ENCODE results near the gene NBPF4.
"Not testable (repeated sequence)": the region's sequence is repeated elsewhere in the genome, so short reads cannot be mapped to it uniquely, and the experiment has no call there.

Gene NBPF4

DNA sequence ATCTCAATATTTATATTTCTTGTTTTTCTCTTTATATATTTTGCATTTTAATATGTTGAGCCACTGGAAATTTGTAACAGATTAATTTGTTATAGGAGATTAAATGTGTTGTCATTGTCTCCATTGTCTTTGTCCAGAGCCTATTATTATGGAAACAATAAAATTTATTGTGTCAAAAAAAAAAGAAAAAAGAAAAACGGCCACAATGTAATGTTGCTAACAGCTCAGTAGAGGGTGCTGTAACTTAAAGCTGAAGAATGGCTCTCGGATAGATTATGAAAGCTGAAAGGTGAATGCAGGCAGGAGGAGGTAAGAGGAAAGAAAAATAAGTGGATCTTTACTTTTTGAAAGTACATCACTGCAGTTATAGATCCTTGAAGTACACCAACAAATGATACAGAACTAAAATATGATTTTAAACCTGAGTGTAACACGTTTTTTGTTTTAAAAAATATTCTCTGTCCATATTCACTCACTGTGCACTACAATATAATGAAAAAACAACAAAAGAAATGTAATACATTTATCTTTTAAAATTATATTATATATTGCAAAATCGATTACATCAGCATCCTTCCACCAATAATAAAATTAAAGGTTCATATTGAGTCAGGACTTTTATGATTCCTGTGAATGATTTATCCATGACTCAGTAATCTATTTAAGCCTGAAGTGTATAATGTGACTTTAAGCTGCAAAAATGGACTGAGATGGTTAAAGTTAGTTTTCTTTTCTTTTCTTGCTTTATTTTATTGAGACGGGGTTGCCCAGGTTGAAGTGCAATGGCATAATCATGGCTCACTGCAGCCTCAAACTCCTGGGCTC is 29.0 kb downstream of the NBPF4 start:
- not testable (repeated sequence) for DNase-seq (ENCODE audit: low read depth, low spot score)
- H3K27ac ChIP-seq = peak overlapping the region; percentile 45

DNA sequence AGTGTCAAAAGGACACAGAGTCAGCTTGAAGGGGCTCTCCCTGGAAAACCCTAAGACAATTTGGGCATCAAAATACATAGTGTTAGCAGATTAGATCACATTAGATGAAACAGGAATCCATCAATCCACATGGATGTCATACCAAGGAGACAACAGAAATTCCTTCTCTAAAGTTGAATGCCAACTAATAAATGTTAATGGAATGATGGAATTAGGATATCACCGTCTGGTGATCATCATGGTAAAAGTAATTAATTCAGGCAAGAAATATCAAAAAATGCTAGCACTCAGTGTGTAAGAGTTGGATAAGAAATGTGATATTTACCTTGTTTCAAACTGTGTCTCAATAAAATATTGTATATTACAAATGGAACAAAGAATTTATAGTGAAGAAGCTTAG is 32.9 kb downstream of the NBPF4 start:
- H3K27ac ChIP-seq = no peak overlapping the region
- no peak for DNase-seq (ENCODE audit: low read depth, low spot score)

DNA sequence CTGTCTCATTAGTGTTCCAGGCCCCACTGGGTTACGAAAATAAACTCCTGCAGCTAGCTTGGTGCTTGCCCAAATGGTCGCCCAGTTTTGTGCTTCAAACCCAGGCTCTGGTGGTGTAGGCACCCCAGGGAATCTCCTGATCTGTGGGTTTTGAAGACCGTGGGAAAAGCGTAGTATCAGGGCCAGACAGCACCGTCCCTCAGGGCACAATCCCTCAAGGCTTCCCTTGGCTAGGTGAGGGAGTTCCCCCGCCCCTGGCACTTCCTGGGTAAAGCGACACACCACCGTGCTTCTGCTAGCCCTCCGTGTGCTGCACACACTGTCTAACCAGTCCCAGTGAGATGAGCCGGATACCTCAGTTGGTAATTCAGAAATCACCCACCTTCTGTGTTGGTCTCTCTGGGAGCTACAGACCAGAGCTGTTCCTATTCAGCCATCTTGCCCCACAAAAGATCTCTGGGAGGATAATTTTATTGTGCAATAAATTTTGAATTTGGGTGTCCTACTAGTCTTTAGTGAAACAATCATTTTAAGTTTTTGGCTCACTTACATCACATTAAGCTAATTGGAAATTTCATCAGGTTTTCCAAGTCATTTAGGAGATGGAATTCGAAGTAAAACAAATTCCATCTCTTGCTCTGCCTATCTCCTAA is 34.3 kb downstream of the NBPF4 start:
- DNase-seq (ENCODE audit: low read depth, low spot score) = no peak
- H3K27ac ChIP-seq = no peak overlapping the region

DNA sequence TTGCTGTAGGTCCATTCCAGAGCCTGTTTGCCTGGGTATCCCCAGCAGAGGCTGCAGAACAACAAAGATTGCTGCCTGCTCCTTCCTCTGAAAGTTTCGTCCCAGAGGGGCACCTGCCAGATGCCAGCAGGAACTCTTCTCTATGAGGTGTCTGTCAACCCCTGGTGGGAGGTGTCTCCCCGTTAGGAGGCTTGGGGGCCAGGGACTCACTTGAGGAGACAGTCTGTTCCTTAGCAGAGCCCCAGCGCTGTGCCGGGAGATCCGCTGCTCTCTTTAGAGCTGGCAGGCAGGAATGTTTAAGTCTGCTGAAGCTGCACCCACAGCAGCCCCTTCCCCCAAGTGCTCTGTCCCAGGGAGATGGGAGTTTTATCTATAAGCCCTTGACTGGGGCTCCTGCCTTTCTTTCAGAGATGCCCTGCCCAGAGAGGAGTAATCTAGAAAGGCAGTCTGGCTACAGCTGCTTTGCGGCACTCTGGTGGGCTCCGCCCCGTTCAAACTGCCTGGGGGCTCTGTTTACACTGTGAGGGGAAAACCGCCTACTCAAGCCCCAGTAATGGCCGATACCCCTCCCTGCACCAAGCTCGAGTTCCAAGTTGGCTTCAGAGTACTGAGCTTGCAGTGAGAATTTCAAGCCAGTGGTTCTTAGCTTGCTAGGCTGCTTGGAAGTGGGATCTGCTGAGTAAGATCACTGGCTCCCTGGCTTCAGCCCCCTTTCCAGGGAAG is 35.0 kb downstream of the NBPF4 start:
- H3K27ac ChIP-seq = no peak overlapping the region
- DNase-seq (ENCODE audit: low read depth, low spot score) = no peak

DNA sequence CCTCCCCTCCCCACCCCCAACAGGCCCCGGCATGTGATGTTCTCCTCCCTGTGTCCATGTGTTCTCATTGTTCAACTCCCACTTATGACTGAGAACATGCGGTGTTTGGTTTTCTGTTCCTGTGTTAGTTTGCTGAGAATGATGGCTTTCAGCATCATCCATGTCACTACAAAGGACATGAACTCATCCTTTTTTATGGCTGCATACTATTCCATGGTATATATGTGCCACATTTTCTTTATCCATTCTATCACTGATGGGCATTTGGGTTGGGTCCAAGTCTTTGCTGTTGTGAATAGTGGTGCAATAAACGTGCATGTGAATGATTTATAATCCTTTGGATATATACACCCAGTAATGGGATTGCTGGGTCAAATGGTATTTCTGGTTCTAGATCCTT is 40.3 kb downstream of the NBPF4 start:
- not testable (repeated sequence) for H3K27ac ChIP-seq; DNase-seq (ENCODE audit: low read depth, low spot score)

DNA sequence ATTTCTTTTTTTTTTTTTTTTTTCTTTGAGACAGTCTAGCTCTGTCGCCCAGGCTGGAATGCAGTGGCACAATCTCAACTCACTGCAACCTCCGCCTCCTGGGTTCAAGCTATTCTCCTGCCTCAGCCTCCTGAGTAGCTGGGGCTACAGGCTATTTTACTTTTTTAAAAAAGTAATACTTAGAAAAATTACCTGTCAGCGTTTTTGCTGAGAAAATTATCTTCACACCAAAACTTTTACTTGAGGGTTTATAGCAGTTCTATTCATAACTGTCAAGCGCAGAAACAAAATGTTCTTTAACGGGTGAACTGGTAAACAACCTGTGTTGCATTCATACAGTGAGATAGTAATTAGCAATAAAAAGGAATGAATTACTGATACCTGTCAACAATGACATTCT is 42.2 kb downstream of the NBPF4 start:
- DNase-seq (ENCODE audit: low read depth, low spot score) = no peak
- H3K27ac ChIP-seq = no peak overlapping the region

DNA sequence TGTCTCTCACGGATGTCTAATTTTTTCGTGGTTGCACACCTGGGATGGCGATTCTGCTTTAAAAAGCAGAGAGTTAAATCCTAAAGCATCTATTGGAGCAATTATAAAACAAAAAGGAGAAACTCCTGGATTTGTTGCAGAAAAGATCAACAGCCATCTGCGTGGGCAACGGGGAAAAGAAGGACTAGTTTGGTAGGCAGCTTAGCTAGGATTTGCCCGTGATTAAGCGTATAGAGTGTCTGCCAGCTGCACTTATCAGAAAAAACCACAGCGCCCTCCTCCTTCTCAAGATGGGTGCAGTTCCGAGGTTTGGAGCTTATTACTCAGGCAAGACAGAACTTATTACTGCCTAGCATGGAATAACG is 43.2 kb downstream of the NBPF4 start:
- DNase-seq (ENCODE audit: low read depth, low spot score) = peak; percentile 76
- H3K27ac ChIP-seq = peak overlapping the region; percentile 81

DNA sequence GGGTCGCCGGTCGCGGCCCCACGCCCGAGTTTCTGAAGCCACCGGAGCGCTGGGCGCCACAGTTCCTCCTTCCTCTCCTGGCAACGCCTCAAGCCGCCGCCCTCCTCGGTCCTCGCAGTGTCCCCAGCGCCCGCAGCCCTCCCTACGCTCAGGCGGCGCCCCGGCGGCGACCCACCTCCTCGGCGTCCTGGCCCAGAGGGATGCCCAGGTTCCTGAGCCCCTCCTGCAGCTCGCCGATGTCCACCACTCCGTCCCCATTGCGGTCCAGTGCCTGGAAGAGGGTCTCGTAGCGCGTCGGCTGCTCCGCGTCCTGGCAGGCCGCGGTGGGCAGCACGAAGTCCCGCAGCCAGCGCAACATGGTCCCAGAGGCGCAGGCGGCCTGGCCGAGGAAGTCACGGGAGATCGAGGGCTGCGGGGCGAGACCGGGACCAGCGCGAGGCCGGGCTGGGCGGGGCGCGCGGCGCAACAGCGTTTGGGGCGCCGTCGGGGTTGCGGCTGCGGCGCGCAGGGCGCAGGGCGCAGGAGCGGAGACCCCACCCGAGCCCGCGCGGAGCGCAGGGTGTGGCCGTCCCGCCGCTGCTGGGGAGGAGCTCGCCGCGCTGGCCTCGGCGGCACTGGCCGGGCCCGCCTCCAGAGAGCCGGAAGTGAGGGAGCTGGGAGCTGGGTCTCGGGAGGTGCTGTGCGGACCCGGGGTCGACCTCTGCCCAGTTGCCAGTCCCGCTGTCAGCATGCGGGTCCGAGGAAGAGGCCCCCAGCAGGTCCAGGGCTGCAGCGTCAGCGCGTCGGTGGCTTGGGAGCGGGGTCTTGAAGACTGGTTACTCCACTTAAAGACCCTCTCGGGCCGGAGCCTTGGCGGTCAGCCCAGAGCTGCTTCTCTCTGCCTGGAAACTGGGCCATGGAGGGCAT is 43.8 kb downstream of the NBPF4 start, which contains the start of gene SLC25A24:
TSS of gene SLC25A24 (minus strand) at position 563 of the 906 bp plus-strand sequence. CDS start at position 358, 205 bp downstream.
- no peak for DNase-seq (ENCODE audit: low read depth, low spot score)
- peak within 1 kb of the TSS; percentile 81 for H3K27ac ChIP-seq

DNA sequence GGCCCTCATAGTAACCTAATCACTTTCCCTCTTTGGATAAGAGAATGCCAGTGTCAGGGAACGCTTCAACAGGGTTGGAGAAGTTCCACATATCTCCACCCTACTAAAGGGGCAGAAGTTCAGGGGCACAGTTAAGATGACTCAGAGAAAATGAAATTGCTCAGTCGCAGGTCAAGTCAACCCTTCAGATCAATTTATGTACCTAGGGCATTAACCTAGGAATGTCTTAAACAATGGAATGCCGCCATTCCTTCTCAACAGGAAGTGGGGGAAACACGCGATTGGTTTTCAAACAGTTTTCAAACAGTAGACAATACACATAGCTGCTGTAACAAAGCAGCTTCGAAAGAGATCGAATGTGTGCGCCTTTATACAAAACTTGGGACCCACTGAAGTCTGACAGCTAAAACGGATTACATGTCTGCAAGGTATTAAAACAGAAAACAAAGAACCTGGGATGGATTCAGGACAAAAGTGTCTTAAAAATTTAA is 44.6 kb downstream of the NBPF4 start:
- no peak for DNase-seq (ENCODE audit: low read depth, low spot score)
- H3K27ac ChIP-seq = peak overlapping the region; percentile 81

DNA sequence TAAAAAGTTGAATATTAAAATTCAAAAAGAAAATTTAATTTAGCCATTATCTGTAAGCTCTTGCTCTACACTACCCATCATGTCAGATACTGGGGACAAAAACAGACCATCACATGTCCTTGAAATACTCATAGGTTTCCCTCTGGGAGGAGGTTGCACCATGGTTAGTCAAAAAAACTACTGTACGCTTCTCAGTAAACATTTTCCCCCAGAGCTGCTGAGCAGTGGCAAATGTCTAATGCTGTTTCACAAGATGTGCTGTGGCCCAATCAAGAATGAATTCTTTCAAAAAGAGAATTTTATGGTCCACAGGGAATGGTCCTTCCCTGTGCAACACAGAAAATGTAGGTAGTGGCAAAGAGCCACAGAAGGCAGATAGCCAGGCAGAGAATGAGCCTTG is 49.8 kb downstream of the NBPF4 start:
- H3K27ac ChIP-seq = no peak overlapping the region

DNA sequence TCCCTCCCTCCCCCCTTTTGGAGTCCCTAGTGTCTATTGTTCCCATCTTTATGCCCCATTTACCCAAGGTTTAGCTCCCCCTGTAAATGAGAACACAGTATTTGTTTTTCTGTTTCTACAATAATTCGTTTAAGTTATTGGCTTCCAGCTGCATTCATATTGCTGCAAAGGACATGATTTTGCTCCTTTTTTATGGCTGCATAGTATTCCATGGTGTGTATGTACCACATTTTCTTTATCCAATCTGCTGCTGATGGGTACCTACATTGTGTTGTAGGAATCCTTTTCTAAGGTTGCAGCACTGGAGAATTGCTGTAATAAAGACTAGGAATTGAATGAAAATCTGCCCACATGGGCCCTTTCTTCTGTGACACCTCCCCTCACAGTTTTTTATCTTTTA is 50.5 kb downstream of the NBPF4 start:
- H3K27ac ChIP-seq = no peak overlapping the region
- no peak for DNase-seq (ENCODE audit: low read depth, low spot score)

More for the DNA sequence above, 49.8 kb downstream of the NBPF4 start:
- DNase-seq (ENCODE audit: low read depth, low spot score) = no peak

DNA sequence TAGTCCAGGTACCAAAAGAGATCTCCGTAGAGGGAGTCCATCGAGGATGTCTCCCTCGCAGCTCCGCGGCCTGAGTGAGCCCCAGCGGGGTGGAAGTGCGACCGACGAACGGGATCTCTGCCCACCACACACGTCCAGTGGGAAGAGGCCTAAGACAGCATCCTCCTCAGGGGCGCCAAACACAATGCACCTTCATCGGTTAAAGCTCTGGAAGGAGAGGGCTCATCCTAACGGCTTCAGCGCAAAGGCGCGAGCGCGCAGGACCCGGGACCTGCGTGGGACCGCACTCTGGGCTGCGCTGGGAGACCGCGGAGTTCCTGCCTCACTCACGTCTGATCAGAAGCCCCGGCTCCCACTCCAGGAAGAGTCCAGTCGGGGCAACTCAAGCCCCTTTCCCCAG is 51.3 kb downstream of the NBPF4 start:
- no peak overlapping the region for H3K27ac ChIP-seq
- DNase-seq (ENCODE audit: low read depth, low spot score) = no peak

DNA sequence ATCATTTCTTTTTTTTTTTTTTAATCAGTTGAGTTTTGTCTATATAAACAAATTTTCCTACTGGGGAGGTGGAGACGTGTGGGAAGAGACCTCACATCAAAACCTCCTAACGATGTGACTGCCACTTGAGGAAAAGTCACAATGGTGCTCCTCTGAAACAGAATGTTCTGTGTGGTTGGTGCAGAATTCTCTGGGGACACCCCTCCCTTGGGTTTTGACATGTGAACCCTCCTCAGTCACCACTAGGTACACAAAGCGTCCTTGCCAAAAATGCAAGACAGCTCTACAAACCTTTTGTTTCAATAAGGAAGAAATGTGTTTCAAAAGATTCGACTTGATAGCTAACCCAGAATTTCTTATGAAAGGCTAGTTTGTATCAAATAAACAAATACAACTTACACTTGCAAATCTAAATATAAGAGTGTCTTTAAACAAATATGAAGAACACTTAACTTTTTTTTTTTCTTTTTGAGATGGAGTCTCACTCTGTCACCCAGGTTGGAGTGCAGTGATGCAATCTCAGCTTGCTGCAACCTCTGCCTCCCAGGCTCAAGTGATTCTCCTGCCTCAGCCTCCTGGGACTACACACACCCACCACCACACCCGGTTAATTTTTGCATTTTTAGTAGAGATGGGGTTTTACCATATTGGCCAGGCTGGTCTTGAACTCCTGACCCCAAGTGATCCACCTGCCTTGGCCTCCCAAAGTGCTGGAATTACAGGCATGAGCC is 53.0 kb downstream of the NBPF4 start:
- no peak overlapping the region for H3K27ac ChIP-seq
- no peak for DNase-seq (ENCODE audit: low read depth, low spot score)

DNA sequence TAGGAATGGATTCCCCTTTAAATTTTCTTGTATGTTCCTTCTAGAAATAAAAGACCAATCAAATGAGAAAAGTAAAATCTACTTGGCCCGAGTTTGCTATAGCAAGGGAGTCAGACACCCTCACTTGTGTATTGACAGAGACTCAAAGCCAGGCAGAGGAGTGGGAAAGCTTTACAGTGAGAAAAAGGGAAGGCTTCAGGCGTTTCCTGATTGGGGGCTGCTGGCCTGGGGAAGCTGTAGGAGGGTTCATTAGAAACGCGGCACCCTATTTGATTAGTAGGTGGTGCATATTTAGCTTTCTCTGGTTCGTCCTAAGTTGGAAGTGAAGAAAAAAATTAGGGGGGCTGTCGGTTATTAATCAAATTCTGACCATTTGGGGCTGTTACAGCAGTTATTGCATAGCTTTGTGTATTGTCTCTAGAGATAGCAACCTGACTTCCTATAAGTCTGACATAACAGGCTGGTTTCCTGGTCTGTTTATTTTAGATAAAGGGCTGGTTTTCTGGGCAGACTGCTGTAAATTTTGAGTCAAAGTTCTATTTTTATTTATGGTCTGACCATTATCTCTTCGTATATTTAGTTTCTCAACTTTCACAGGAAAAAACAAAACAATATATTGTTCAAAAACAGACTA is 53.8 kb downstream of the NBPF4 start:
- DNase-seq (ENCODE audit: low read depth, low spot score) = no peak
- H3K27ac ChIP-seq = no peak overlapping the region

DNA sequence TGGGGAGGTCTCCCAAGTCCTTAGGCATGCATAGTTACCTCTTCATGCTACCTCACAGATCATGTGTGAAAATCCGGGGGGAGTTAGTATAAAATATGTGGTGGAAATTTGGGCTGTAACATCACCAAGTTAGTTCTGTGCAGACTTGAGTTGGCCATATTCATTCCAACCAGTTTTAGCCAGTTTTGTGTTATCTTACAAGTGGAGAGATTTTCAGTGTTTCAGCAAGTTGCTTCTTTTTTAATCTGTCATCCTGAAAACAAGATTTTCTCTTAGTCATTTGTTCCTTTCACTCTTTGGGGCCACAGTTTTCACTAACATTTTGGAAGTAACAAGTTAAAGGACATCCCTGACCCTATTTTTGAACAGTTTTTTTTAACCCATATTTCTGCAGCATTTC is 55.1 kb downstream of the NBPF4 start:
- no peak overlapping the region for H3K27ac ChIP-seq
- no peak for DNase-seq (ENCODE audit: low read depth, low spot score)

DNA sequence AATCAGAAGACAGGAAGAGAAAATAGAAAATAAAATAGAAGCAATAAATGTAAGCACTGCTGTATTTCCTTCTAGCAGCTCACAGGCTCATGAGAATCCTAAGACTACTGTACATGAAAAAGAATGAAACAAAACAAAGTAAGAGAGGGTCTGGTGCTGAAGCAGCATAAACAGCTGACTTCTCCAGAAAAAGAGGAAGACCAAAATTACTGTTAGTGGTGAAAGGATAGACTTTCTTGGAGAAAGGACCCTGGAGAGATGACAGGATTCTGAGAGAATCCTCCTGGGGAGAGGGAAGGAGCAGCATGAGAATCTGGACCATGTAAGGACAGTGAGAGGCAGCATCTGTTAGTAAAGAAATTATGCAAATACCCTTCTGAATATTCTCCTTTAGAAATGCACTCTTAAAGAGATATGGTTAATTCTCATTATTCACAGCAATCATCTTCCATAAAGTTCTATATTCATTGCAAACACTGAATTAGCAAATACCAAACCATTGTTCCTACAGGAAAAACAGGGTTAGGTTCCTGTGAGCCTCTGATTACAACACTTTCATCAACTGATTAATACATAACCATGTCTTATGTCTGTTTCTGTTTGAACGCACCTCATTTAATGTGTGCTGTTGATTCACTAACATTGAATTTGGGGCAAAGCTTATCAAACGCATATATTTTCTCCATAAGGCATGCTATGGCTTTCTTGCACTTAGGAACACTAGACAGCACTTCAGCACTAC is 60.7 kb downstream of the NBPF4 start:
- no peak for DNase-seq (ENCODE audit: low read depth, low spot score)
- peak overlapping the region; percentile 52 for H3K27ac ChIP-seq

DNA sequence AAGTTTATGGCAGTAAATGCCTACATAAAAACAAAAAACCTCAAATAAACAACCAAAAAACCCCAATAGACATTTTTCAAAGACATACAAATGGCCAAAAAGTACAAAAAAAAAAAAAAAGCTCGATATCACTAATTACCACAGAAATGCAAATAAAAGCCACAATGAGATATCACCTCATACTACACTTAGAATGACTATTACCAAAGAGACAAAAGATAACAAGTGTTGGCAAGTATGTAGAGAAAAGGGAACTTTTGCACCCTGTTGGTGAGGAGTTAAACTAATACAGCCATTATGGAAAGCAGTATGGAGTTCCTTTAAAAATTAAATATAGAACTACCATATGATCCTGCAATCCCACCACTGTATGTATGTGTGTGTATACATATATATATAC is 64.9 kb downstream of the NBPF4 start:
- no peak for DNase-seq (ENCODE audit: low read depth, low spot score)
- H3K27ac ChIP-seq = no peak overlapping the region
